A549 (cell line): ENCODE results near the gene ZEB1. TPM values are rescaled to one million over a fixed set of nuclear protein-coding genes. Genes with fewer than 3 reads are reported as not detected.

Experiments used
- ATAC-seq, 2 experiments: fragments of 200-7000 bp in 1 of 2; fragments of >200 bp in 1 of 2; cut with Nextera tagmentation in 1 of 2; cut with Tn5 transposase in 1 of 2; 3 replicates each; pipeline versions ENCODE4 v1.8.0 to v1.9.1; 2018 to 2020; ENCODE audit warnings: mild to moderate bottlenecking in 1 of 2, moderate library complexity in 1 of 2
- CTCF ChIA-PET: fragments of 300-600 bp; sonication (Branson Sonifier 250); formaldehyde crosslinking; extraction: SDS; loops from one replicate; lab custom pipeline; 2021; ENCODE audit warnings: antibody characterized with exemption, inconsistent platforms; lab: Yijun Ruan, JAX
- POLR2A ChIA-PET: fragments of 350-600 bp; formaldehyde crosslinking; extraction: SDS; loops from one replicate; lab custom pipeline; 2021; ENCODE audit warnings: antibody characterized with exemption, inconsistent platforms; lab: Yijun Ruan, JAX
- DNase-seq, 2 experiments: peaks; one replicate each; pipeline versions ENCODE4 v3.0.0 to v3.0.0-alpha.2; 2011 to 2016; ENCODE audit warnings: low read depth in 1 of 2, low spot score in 1 of 2
- FAIRE-seq: peaks from 2 replicates; lab custom pipeline; 2011; peaks lifted over from hg19 to GRCh38; lab: Jason Lieb, UNC
- H3K27ac ChIP-seq, 2 experiments: fragments of >200 bp; sonication (Bioruptor Twin); formaldehyde crosslinking; 3 replicates each; pipeline ENCODE4 v1.5.1; 2016 to 2017
- H3K4me1 ChIP-seq: fragments of >200 bp; sonication (Bioruptor Twin); formaldehyde crosslinking; 3 replicates; pipeline ENCODE4 v1.6.1; 2016
- H3K4me2 ChIP-seq: fragments of >200 bp; sonication (Bioruptor Twin); formaldehyde crosslinking; 3 replicates; pipeline ENCODE4 v1.6.1; 2016
- H3K4me3 ChIP-seq: fragments of >200 bp; sonication (Bioruptor Twin); formaldehyde crosslinking; 3 replicates; pipeline ENCODE4 v1.5.1; 2016
- H3K9me3 ChIP-seq: fragments of >200 bp; sonication (Bioruptor Twin); formaldehyde crosslinking; 3 replicates; pipeline ENCODE4 v1.6.1; 2016
- BHLHE40 ChIP-seq: IDR thresholded peaks from 2 replicates; pipeline ENCODE4 v1.6.1; 2012; ENCODE audit warnings: low read depth, low read length, inconsistent platforms
- CBX2 ChIP-seq: fragments of 200-600 bp; sonication (generic); IDR thresholded peaks from 2 replicates; pipeline ENCODE4 v1.6.1; 2016; ENCODE audit warnings: low read depth, mild to moderate bottlenecking, borderline replicate concordance
- CHD4 ChIP-seq: fragments of 200-600 bp; sonication (generic); IDR thresholded peaks from 2 replicates; pipeline ENCODE4 v1.6.1; 2016; ENCODE audit warnings: antibody characterized with exemption, mild to moderate bottlenecking, borderline replicate concordance
- ESRRA ChIP-seq: fragments of 150-350 bp; IDR thresholded peaks from 2 replicates; pipeline ENCODE4 v1.6.1; 2014; ENCODE audit warnings: mild to moderate bottlenecking, low read length, borderline replicate concordance
- FOSB ChIP-seq: fragments of 250-450 bp; sonication (Bioruptor Pico); IDR thresholded peaks from 2 replicates; pipeline ENCODE4 v1.5.0; 2020; ENCODE audit warnings: mild to moderate bottlenecking, moderate library complexity
- FOXS1 ChIP-seq: fragments of 250-450 bp; sonication (Bioruptor Pico); IDR thresholded peaks from 2 replicates; pipeline ENCODE4 v1.5.0; 2020; ENCODE audit warnings: mild to moderate bottlenecking, moderate library complexity
- HDAC2 ChIP-seq: fragments of 200-600 bp; sonication (generic); IDR thresholded peaks from 2 replicates; pipeline ENCODE4 v1.6.1; 2016
- HMGXB4 ChIP-seq: fragments of 250-450 bp; sonication (Bioruptor Pico); IDR thresholded peaks from 2 replicates; pipeline ENCODE4 v1.5.0; 2021; ENCODE audit warnings: mild to moderate bottlenecking, moderate library complexity, borderline replicate concordance
- HOXB13 ChIP-seq: fragments of 250-450 bp; sonication (Bioruptor Pico); IDR thresholded peaks from 2 replicates; pipeline ENCODE4 v1.5.0; 2020; ENCODE audit warnings: low read depth, mild to moderate bottlenecking, moderate library complexity
- JUN ChIP-seq, 2 experiments: fragments of >200 bp; sonication (Bioruptor Twin); formaldehyde crosslinking; IDR thresholded peaks; 2 replicates in 1 of 2; 3 replicates in 1 of 2; pipeline ENCODE4 v1.6.1; 2016 to 2017
- JUNB ChIP-seq: fragments of >200 bp; sonication (Bioruptor Twin); formaldehyde crosslinking; IDR thresholded peaks from 2 replicates; pipeline ENCODE4 v1.6.1; 2016
- KDM5A ChIP-seq: fragments of 200-600 bp; sonication (generic); IDR thresholded peaks from 2 replicates; pipeline ENCODE4 v1.6.1; 2016; ENCODE audit warnings: antibody characterized with exemption, mild to moderate bottlenecking
- MAZ ChIP-seq: fragments of 150-350 bp; IDR thresholded peaks from 2 replicates; pipeline ENCODE4 v1.6.1; 2014; ENCODE audit warnings: antibody characterized with exemption, low read depth, low read length, borderline replicate concordance
- NFE2L2 ChIP-seq: fragments of 150-350 bp; conservative IDR thresholded peaks from 2 replicates; pipeline ENCODE4 v1.6.1; 2014; ENCODE audit warnings: low read length
- PBX3 ChIP-seq: IDR thresholded peaks from 2 replicates; pipeline ENCODE4 v1.6.1; 2012
- RNF2 ChIP-seq: fragments of 200-600 bp; sonication (generic); IDR thresholded peaks from 2 replicates; pipeline ENCODE4 v1.6.1; 2016; ENCODE audit warnings: low read depth, mild to moderate bottlenecking, antibody characterized with exemption, moderate library complexity, borderline replicate concordance
- SMC3 ChIP-seq: fragments of >200 bp; sonication (Bioruptor Twin); formaldehyde crosslinking; IDR thresholded peaks from 3 replicates; pipeline ENCODE4 v1.6.1; 2018; ENCODE audit warnings: inconsistent platforms
- TP53 ChIP-seq: fragments of 250-450 bp; sonication (Bioruptor Pico); IDR thresholded peaks from 2 replicates; pipeline ENCODE4 v1.5.0; 2021; ENCODE audit warnings: mild to moderate bottlenecking, moderate library complexity
- ZC3H11A ChIP-seq: fragments of 450-650 bp; IDR thresholded peaks from 2 replicates; pipeline ENCODE4 v1.6.1; 2014; ENCODE audit warnings: antibody characterized with exemption, mild to moderate bottlenecking
- ZFP36 ChIP-seq: fragments of 450-650 bp; IDR thresholded peaks from 2 replicates; pipeline ENCODE4 v1.6.1; 2014; ENCODE audit warnings: borderline replicate concordance; ENCODE audit not compliant: partially characterized antibody
- WGBS: methylation state at CpG from one replicate; pipeline ENCODE4 v1.1.6; 2017; ENCODE audit errors: missing lambda C conversion rate; 5-methylcytosine and 5-hydroxymethylcytosine counted together
- polyA plus RNA-seq, 4 experiments: library from polyadenylated mRNA; depleted of rRNA in 3 of 4; stranded (reverse); fragments of >200 nt; fragmentation: RNase III in 1 of 4; extraction: RNeasy Plus Mini Kit Qiagen cat#74134 plus additional on column Dnase treatment in 1 of 4; gene quantifications; 2 replicates in 3 of 4; 3 replicates in 1 of 4; pipeline ENCODE4 v1.2.3, GENCODE V29; 2011 to 2017
- TF ChIP-seq, protein P1 (sequence below): fragments of 150-350 bp; IDR thresholded peaks from 2 replicates; pipeline ENCODE4 v1.6.1; 2014; ENCODE audit warnings: low read depth, mild to moderate bottlenecking, low read length

ZEB1 gene
- polyA plus RNA-seq, 2 of the 4 experiments (the other 2 are of a cell fraction): 8.1 to 23.8 TPM

- no peak for TF ChIP-seq HOXB13 (CRISPR knock-in tag)
- TF ChIP-seq MAZ: no peak
- FAIRE-seq (no peak), DNase-seq (no peak), ATAC-seq (no peak)
- 89% methylated on average over 1 of the region's 1 CpG for WGBS
- no peak overlapping the region for H3K27ac ChIP-seq
- no peak overlapping the region for H3K4me2 ChIP-seq
- H3K9me3 ChIP-seq: 0 out of 3 replicates have a peak, but pooled peaks cover 2% of the 10 kb centered on the region
- H3K4me3 ChIP-seq: no peak overlapping the region
- no peaks in the 10 kb centered on the region for H3K4me1 ChIP-seq
- POLR2A ChIA-PET: no interaction called here
- CTCF ChIA-PET: no interaction called here
These were observed 137.5 kb downstream of the ZEB1 start for GRCh38 chr10:31456468-31456867.

DNA sequence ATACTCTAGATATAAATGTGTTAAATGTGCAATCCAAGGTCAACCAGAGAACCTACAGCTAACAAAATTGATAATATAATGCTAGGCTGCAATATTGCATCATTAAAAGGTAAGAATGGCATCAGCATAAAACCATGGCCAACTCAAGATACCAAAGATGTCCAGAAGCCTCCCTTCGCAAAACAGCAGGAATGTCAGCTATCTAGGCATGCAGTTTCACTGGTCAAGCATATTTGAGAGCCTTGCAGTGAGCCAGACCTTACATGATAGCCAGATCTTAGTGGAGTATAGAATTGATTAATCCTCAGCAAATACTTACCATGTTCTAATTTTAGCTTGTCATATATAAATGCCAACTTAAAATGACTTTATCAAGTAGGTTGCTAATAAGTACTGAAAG lies 138.8 kb downstream of the ZEB1 start:
- H3K4me1 ChIP-seq: no peaks in the 10 kb centered on the region
- FAIRE-seq (peak; percentile 56), DNase-seq (no peak), ATAC-seq (no peak)
- ChIA-PET CTCF (interaction anchor here (0.5 kb wide), 1 partner anchor 127 kb away, joined by 3 read pairs; no protein-coding TSS in a partner anchor), POLR2A (no interaction called here)
- H3K4me2 ChIP-seq: no peak overlapping the region
- no peak overlapping the region for H3K27ac ChIP-seq
- 0 out of 3 replicates have a peak, but pooled peaks cover 2% of the 10 kb centered on the region for H3K9me3 ChIP-seq
- WGBS: 96% methylated on average over 1 of the region's 1 CpG
- TF ChIP-seq HMGXB4 (CRISPR knock-in tag): no peak
- no peak overlapping the region for H3K4me3 ChIP-seq

GRCh38 chr10:31458974-31459373 lies 140.0 kb downstream of the ZEB1 start:
- Histone ChIP-seq H3K27ac (no peak overlapping the region), H3K9me3 (peaks cover 8% of the 10 kb centered on the region; the same call in 1 of the 3 replicates), H3K4me2 (no peak overlapping the region), H3K4me1 (no peaks in the 10 kb centered on the region), H3K4me3 (no peak overlapping the region)
- TF ChIP-seq FOXS1: no peak
- no peak for TF ChIP-seq HDAC2
- TF ChIP-seq PBX3: no peak
- no peak for TF ChIP-seq TP53 (CRISPR knock-in tag)
- no peak for TF ChIP-seq SMC3
- TF ChIP-seq MAZ: no peak
- TF ChIP-seq BHLHE40: no peak
- TF ChIP-seq JUNB: no peak
- TF ChIP-seq NFE2L2: no peak
- TF ChIP-seq ESRRA: no peak
- TF ChIP-seq, protein P1, sequence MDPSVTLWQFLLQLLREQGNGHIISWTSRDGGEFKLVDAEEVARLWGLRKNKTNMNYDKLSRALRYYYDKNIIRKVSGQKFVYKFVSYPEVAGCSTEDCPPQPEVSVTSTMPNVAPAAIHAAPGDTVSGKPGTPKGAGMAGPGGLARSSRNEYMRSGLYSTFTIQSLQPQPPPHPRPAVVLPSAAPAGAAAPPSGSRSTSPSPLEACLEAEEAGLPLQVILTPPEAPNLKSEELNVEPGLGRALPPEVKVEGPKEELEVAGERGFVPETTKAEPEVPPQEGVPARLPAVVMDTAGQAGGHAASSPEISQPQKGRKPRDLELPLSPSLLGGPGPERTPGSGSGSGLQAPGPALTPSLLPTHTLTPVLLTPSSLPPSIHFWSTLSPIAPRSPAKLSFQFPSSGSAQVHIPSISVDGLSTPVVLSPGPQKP: no peak
- TF ChIP-seq KDM5A: no peak
- TF ChIP-seq ZC3H11A: no peak
- ChIA-PET POLR2A (no interaction called here), CTCF (no interaction called here)
- FAIRE-seq (no peak), DNase-seq (no peak), ATAC-seq (no peak)

- no peak overlapping the region for H3K4me2 ChIP-seq
- TF ChIP-seq PBX3: no peak
- no peak for TF ChIP-seq CHD4
- TF ChIP-seq FOSB (CRISPR knock-in tag): no peak
- no peak for TF ChIP-seq CBX2
- no peak for TF ChIP-seq ZFP36
- no peak for TF ChIP-seq JUN (IDR thresholded peaks at IDR 0.05)
- TF ChIP-seq RNF2: no peak
- TF ChIP-seq, all 56 proteins: peak for 0
- 91% methylated on average over 2 of the region's 2 CpGs for WGBS
- Histone ChIP-seq H3K4me1 (no peaks in the 10 kb centered on the region), H3K4me3 (no peak overlapping the region), H3K27ac (no peak overlapping the region), H3K9me3 (peaks cover 18% of the 10 kb centered on the region; the same call in 2 of the 3 replicates)
- FAIRE-seq: no peak
- CTCF ChIA-PET: no interaction called here
- POLR2A ChIA-PET: no interaction called here
- no peak for ATAC-seq
- DNase-seq: no peak
These were observed 141.2 kb downstream of the ZEB1 start for GRCh38 chr10:31460242-31460641.
